ENCODE results near the gene SLIT3.

DNA sequence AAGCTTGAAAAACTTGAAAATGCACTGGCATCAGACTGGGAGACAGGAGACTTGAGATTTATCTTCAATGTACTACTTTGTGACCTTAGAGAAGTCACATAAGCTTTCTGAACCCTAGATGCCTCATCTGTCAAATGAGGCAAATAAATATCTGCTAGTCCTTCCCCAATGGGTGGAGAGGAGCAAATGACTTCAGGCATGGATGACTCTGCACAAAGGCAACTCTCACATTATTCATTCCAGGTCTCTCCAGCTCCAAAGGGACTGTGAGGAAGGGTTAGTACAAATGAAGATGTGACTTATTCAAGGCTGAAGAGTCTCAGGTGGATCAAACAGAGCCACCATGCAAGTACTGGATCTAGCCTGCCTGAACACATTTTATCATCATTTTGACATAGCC lies 228.7 kb downstream of the SLIT3 start:
- TF ChIP-seq, protein P1, sequence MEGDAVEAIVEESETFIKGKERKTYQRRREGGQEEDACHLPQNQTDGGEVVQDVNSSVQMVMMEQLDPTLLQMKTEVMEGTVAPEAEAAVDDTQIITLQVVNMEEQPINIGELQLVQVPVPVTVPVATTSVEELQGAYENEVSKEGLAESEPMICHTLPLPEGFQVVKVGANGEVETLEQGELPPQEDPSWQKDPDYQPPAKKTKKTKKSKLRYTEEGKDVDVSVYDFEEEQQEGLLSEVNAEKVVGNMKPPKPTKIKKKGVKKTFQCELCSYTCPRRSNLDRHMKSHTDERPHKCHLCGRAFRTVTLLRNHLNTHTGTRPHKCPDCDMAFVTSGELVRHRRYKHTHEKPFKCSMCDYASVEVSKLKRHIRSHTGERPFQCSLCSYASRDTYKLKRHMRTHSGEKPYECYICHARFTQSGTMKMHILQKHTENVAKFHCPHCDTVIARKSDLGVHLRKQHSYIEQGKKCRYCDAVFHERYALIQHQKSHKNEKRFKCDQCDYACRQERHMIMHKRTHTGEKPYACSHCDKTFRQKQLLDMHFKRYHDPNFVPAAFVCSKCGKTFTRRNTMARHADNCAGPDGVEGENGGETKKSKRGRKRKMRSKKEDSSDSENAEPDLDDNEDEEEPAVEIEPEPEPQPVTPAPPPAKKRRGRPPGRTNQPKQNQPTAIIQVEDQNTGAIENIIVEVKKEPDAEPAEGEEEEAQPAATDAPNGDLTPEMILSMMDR (conservative IDR thresholded peaks at IDR 0.05): no peak
- no peak for TF ChIP-seq EZH2 (IDR thresholded peaks at IDR 0.05; ENCODE audit: low read depth)

All from PC-9 (cell line).